Keratinocyte (primary cell): ENCODE results near the gene TMEM259. TPM values are rescaled to one million over a fixed set of nuclear protein-coding genes. Genes with fewer than 3 reads are reported as not detected.

Source experiments
- DNase-seq: peaks from one replicate; pipeline ENCODE4 v3.0.0-alpha.2; 2011; ENCODE audit warnings: low read depth, missing footprints, low spot score
- FAIRE-seq: peaks from 2 replicates; lab custom pipeline; 2011; peaks lifted over from hg19 to GRCh38; lab: Jason Lieb, UNC
- H2AFZ ChIP-seq: 2 replicates; pipeline ENCODE4 v1.6.0; 2012; ENCODE audit warnings: low read length, control low read depth, inconsistent platforms; ENCODE audit not compliant: control insufficient read depth
- H3K27ac ChIP-seq: 2 replicates; pipeline ENCODE4 v1.5.1; 2011; ENCODE audit warnings: low read length; ENCODE audit not compliant: control insufficient read depth, insufficient read depth
- H3K27me3 ChIP-seq: 3 replicates; pipeline ENCODE4 v1.6.0; 2011; ENCODE audit warnings: low read length; ENCODE audit not compliant: control insufficient read depth, insufficient read depth; ENCODE audit errors: extremely low read depth
- H3K36me3 ChIP-seq, 2 experiments: 2 replicates in 1 of 2; 3 replicates in 1 of 2; pipeline ENCODE4 v1.5.1; 2011; ENCODE audit warnings: low read length in 2 of 2, mild to moderate bottlenecking in 1 of 2; ENCODE audit not compliant: control insufficient read depth in 2 of 2, insufficient read depth in 2 of 2; ENCODE audit errors: extremely low read depth in 1 of 2
- H3K4me1 ChIP-seq: 3 replicates; pipeline ENCODE4 v1.5.1; 2011; ENCODE audit warnings: low read length; ENCODE audit not compliant: control insufficient read depth, insufficient read depth; ENCODE audit errors: extremely low read depth
- H3K4me2 ChIP-seq: 3 replicates; pipeline ENCODE4 v1.6.0; 2011; ENCODE audit warnings: low read depth, low read length; ENCODE audit not compliant: control insufficient read depth, insufficient read depth; ENCODE audit errors: extremely low read depth
- H3K4me3 ChIP-seq, 3 experiments: fragments of 200-600 bp in 1 of 3; sonication (generic) in 1 of 3; 2 replicates in 2 of 3; 3 replicates in 1 of 3; pipeline ENCODE4 v1.5.1; 2011 to 2016; ENCODE audit warnings: low read length in 3 of 3, mild to moderate bottlenecking in 3 of 3, control low read depth in 2 of 3, inconsistent platforms in 1 of 3, low read depth in 1 of 3, mixed read lengths in 1 of 3, mixed run types in 1 of 3, moderate library complexity in 1 of 3; ENCODE audit not compliant: control insufficient read depth in 2 of 3, insufficient read depth in 2 of 3; ENCODE audit errors: extremely low read depth in 1 of 3
- H3K79me2 ChIP-seq: 2 replicates; pipeline ENCODE4 v1.6.0; 2012; ENCODE audit warnings: low read length; ENCODE audit not compliant: control insufficient read depth, insufficient read depth
- H3K9ac ChIP-seq: 3 replicates; pipeline ENCODE4 v1.6.0; 2011; ENCODE audit warnings: low read length; ENCODE audit not compliant: control insufficient read depth, insufficient read depth; ENCODE audit errors: extremely low read depth
- H3K9me1 ChIP-seq: 3 replicates; pipeline ENCODE4 v1.6.0; 2011; ENCODE audit warnings: low read length; ENCODE audit not compliant: control insufficient read depth, insufficient read depth; ENCODE audit errors: extremely low read depth
- H3K9me3 ChIP-seq: 2 replicates; pipeline ENCODE4 v1.5.1; 2012; ENCODE audit warnings: low read depth, low read length; ENCODE audit not compliant: control insufficient read depth
- H4K20me1 ChIP-seq: 3 replicates; pipeline ENCODE4 v1.6.0; 2011; ENCODE audit warnings: low read length; ENCODE audit not compliant: control insufficient read depth, insufficient read depth; ENCODE audit errors: extremely low read depth
- CTCF ChIP-seq, 3 experiments: IDR thresholded peaks in 1 of 3; conservative IDR thresholded peaks in 1 of 3; optimal IDR thresholded peaks in 1 of 3; 2 replicates in 2 of 3; 3 replicates in 1 of 3; pipeline versions ENCODE3 to v1.5.1; 2011; ENCODE audit warnings: low read length in 3 of 3, mild to moderate bottlenecking in 3 of 3, moderate library complexity in 2 of 3, control low read depth in 1 of 3, inconsistent platforms in 1 of 3; ENCODE audit not compliant: insufficient read depth in 2 of 3; ENCODE audit errors: extremely low read depth in 1 of 3
- EZH2 ChIP-seq: IDR thresholded peaks from one replicate; pipeline ENCODE4 v1.6.1; 2012; ENCODE audit warnings: inconsistent platforms, mild to moderate bottlenecking, low read length, moderate library complexity
- dilution Hi-C: fragments of 300-500 bp; cut with MboI; formaldehyde crosslinking; loops from one replicate; pipeline ENCODE4 v1.7.0; 2020; ENCODE audit warnings: low sequenced_read_pairs; ENCODE audit not compliant: extremely low pct_ligation_motif_present
- polyA plus RNA-seq, 5 experiments: library from polyadenylated mRNA; depleted of rRNA in 3 of 5; stranded (reverse) in 3 of 5; stranded (forward) in 1 of 5; unstranded in 1 of 5; fragments of >200 nt; gene quantifications; 1 replicate in 1 of 5; 2 replicates in 3 of 5; 3 replicates in 1 of 5; pipeline versions ENCODE4 v1.2.1 to v1.2.3, GENCODE V29; 2011 to 2012; ENCODE audit warnings: missing spikeins in 2 of 5, low read depth in 1 of 5, low replicate concordance in 1 of 5

TMEM259 gene
- polyA plus RNA-seq, 1 donor (not counting 4 experiments of a cell fraction or from before 2014, with no cell fraction given), result 61.5 TPM

GRCh38 chr19:993831-994393 is 27.0 kb downstream of the TMEM259 start:
- TF ChIP-seq EZH2 (no peak), CTCF (optimal IDR thresholded peaks at IDR 0.05 in 1 of 3, IDR thresholded peaks at IDR 0.05 in 1 of 3, conservative IDR thresholded peaks at IDR 0.05 in 1 of 3; ENCODE audit: extremely low read depth in 1 of 3, insufficient read depth in 2 of 3, low read length in 3 of 3) (no peak)
- Histone ChIP-seq H4K20me1 (peaks cover under 1% of the 10 kb centered on the region), H3K4me3 (no peak overlapping the region), H3K36me3 (peaks cover 14 to 20% of the 10 kb centered on the region in 2 experiments), H3K9ac (no peak overlapping the region), H2AFZ (no peak overlapping the region), H3K9me3 (no peaks in the 10 kb centered on the region), H3K79me2 (no peaks in the 10 kb centered on the region), H3K4me2 (no peak overlapping the region), H3K27me3 (peaks cover 30% of the 10 kb centered on the region), H3K9me1 (no peaks in the 10 kb centered on the region), H3K27ac (no peak overlapping the region), H3K4me1 (peaks cover 12% of the 10 kb centered on the region)
- FAIRE-seq (no peak), DNase-seq (no peak)
- dilution Hi-C loops, result no loop called here

- peaks cover 25% of the 10 kb centered on the region for H3K27me3 ChIP-seq
- no peak overlapping the region for H3K4me2 ChIP-seq
- no peak for FAIRE-seq
- H4K20me1 ChIP-seq, result no peaks in the 10 kb centered on the region
- no peak overlapping the region for H3K27ac ChIP-seq
- peaks cover 12% of the 10 kb centered on the region for H3K4me1 ChIP-seq
- H3K4me3 ChIP-seq, result no peak overlapping the region
- no peak overlapping the region for H2AFZ ChIP-seq
- H3K9me1 ChIP-seq, result no peaks in the 10 kb centered on the region
- no peak overlapping the region for H3K9ac ChIP-seq
- H3K36me3 ChIP-seq, result peaks cover 14 to 20% of the 10 kb centered on the region in 2 experiments
- H3K79me2 ChIP-seq, result no peaks in the 10 kb centered on the region
- TF ChIP-seq EZH2, result no peak
- no peak for TF ChIP-seq CTCF (optimal IDR thresholded peaks at IDR 0.05 in 1 of 3, IDR thresholded peaks at IDR 0.05 in 1 of 3, conservative IDR thresholded peaks at IDR 0.05 in 1 of 3; ENCODE audit: extremely low read depth in 1 of 3, insufficient read depth in 2 of 3, low read length in 3 of 3)
- dilution Hi-C loops, result no loop called here
- no peaks in the 10 kb centered on the region for H3K9me3 ChIP-seq
- DNase-seq, result no peak
These were observed 27.5 kb downstream of the TMEM259 start for GRCh38 chr19:993361-993830.
